ENCODE data around the gene THOP1. TPM values are rescaled to one million over a fixed set of nuclear protein-coding genes. Genes with fewer than 3 reads are reported as not detected.

THOP1 gene
- total and polyA plus RNA-seq, 7 donors, result 46.0 to 92.2 (median 59.0) TPM

DNA sequence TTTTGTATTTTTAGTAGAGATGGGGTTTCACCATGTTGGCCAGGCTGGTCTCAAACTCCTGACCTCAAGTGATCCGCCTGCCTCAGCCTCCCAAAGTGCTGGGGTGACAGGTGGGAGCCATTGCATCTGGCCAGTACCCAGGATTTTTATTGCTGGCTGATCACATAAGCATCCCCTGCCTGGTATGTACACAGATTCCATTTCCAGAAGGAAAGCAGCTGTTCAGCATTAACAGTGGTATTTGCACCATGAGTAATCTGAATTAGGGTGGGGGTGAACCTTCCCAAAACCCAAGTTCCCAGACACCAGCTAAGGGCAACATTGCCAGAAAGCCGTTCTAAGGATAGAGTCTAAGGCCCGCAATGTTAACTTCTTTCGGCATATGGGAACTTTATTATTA lies 63.3 kb downstream of the THOP1 start:
- H3K4me3 ChIP-seq, result no peak overlapping the region
- peak; percentile 37 to 77 (median 54) for ATAC-seq
- TF ChIP-seq, protein P1, sequence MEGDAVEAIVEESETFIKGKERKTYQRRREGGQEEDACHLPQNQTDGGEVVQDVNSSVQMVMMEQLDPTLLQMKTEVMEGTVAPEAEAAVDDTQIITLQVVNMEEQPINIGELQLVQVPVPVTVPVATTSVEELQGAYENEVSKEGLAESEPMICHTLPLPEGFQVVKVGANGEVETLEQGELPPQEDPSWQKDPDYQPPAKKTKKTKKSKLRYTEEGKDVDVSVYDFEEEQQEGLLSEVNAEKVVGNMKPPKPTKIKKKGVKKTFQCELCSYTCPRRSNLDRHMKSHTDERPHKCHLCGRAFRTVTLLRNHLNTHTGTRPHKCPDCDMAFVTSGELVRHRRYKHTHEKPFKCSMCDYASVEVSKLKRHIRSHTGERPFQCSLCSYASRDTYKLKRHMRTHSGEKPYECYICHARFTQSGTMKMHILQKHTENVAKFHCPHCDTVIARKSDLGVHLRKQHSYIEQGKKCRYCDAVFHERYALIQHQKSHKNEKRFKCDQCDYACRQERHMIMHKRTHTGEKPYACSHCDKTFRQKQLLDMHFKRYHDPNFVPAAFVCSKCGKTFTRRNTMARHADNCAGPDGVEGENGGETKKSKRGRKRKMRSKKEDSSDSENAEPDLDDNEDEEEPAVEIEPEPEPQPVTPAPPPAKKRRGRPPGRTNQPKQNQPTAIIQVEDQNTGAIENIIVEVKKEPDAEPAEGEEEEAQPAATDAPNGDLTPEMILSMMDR (IDR thresholded peaks at IDR 0.05), result no peak
- H3K4me1 ChIP-seq, result peaks cover 11% of the 10 kb centered on the region
- peaks cover 45% of the 10 kb centered on the region for H3K9me3 ChIP-seq
- no peak for DNase-seq
- H3K27ac ChIP-seq, result peak overlapping the region; percentile 48
- H3K27me3 ChIP-seq (ENCODE audit: insufficient read depth in 3 of 3, low read length in 2 of 3), result peaks cover 0 to 2% (median 0%) of the 10 kb centered on the region in 3 donors
- H3K36me3 ChIP-seq (ENCODE audit: insufficient read depth in 1 of 2, low read depth in 1 of 2), result peaks cover 21 to 35% of the 10 kb centered on the region in 2 donors
- intact Hi-C loops (cut with DNase I), result loop anchor here in 1 of 2 donors (10.0 kb wide), 1 partner anchor 96 kb away; the partner anchor contains the start of gene ZNF77
- WGBS, 3 donors, result 25 to 45% (median 26%) methylated on average over 4 of the region's 4 CpGs

DNA sequence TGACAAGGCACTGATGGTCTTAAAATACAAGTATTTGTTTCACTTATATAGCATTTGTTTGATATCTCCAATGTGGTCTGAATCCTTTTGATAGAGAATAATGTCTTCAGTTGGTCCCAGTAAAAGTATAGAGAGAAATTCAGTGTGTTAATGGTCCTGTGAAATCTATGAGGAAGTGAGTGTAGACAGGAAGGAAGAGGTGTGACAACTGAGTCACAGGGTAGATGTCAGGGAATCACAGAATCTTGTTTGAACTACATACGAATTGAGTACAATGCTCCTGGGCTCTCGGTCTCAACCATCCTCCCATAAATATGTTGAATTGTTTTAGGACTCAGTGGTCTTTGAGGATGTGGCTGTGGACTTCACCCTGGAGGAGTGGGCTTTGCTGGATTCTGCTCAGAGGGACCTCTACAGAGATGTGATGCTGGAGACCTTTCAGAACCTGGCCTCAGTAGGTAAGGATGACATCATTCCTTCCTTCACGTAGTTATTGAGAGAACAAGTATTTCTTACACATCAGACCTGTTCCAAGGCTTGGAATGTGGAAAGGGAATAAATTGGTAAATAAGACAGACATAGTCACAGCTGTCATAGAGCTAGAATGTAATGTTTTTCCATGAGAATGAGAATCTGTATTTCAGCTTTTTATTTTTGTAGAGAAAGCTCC lies 65.1 kb downstream of the THOP1 start:
- no peak overlapping the region for H3K27ac ChIP-seq
- H3K4me3 ChIP-seq, result no peak overlapping the region
- peaks cover 0 to 2% (median 0%) of the 10 kb centered on the region in 3 donors for H3K27me3 ChIP-seq (ENCODE audit: insufficient read depth in 3 of 3, low read length in 2 of 3)
- peaks cover 9% of the 10 kb centered on the region for H3K4me1 ChIP-seq
- H3K36me3 ChIP-seq (ENCODE audit: insufficient read depth in 1 of 2, low read depth in 1 of 2), result peaks cover 23 to 43% of the 10 kb centered on the region in 2 donors
- 72 to 78% (median 73%) methylated on average over 3 of the region's 3 CpGs for WGBS, 3 donors
- ATAC-seq (no peak), DNase-seq (no peak)
- intact Hi-C loops (cut with DNase I), result no loop called here
- TF ChIP-seq, protein P1 (IDR thresholded peaks at IDR 0.05), result no peak
- peaks cover 63% of the 10 kb centered on the region for H3K9me3 ChIP-seq

DNA sequence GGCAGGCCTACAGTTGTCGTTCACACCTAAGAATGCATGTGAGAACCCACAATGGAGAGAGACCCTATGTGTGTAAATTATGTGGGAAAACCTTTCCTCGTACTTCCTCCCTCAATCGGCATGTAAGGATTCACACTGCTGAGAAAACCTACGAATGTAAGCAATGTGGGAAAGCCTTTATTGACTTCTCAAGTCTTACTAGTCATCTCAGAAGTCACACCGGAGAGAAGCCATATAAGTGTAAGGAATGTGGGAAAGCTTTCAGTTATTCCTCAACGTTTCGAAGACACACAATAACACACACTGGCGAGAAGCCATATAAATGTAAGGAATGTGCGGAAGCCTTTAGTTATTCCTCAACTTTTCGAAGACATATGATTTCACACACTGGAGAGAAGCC lies 67.3 kb downstream of the THOP1 start:
- Histone ChIP-seq H3K4me3 (no peak overlapping the region), H3K36me3 (ENCODE audit: insufficient read depth in 1 of 2, low read depth in 1 of 2) (peaks cover 23 to 43% of the 10 kb centered on the region in 2 donors), H3K27ac (no peak overlapping the region), H3K4me1 (no peaks in the 10 kb centered on the region), H3K27me3 (ENCODE audit: insufficient read depth in 3 of 3, low read length in 2 of 3) (peaks cover 0 to 2% (median 0%) of the 10 kb centered on the region in 3 donors), H3K9me3 (peaks cover 84% of the 10 kb centered on the region)
- TF ChIP-seq, protein P1 (IDR thresholded peaks at IDR 0.05), result no peak
- intact Hi-C loops (cut with DNase I), result no loop called here
- ATAC-seq (no peak), DNase-seq (no peak)
- WGBS, 3 donors, result 93 to 95% (median 94%) methylated on average over 10 of the region's 10 CpGs

DNA sequence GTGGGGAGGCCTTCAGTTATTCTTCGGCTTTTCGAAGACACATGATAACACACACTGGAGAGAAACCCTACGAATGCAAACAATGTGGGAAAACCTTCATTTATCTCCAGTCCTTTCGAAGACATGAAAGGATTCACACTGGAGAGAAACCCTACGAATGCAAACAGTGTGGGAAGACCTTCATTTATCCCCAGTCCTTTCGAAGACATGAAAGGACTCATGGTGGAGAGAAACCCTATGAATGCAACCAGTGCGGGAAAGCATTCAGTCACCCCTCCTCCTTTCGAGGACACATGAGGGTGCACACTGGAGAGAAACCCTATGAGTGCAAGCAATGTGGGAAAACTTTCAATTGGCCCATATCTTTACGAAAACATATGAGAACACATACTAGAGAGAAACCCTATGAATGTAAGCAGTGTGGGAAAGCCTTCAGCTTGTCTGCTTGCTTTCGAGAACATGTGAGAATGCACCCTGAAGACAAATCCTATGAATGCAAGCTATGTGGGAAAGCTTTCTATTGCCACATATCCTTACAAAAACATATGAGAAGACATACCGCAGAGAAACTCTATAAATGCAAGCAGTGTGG lies 67.8 kb downstream of the THOP1 start:
- H3K4me1 ChIP-seq, result no peaks in the 10 kb centered on the region
- intact Hi-C loops (cut with DNase I), result no loop called here
- no peak overlapping the region for H3K27ac ChIP-seq
- no peak for ATAC-seq
- H3K4me3 ChIP-seq, result no peak overlapping the region
- peaks cover 23 to 43% of the 10 kb centered on the region in 2 donors for H3K36me3 ChIP-seq (ENCODE audit: insufficient read depth in 1 of 2, low read depth in 1 of 2)
- 96 to 98% (median 98%) methylated on average over 11 of the region's 11 CpGs for WGBS, 3 donors
- H3K9me3 ChIP-seq, result peaks cover 89% of the 10 kb centered on the region
- no peak for DNase-seq
- TF ChIP-seq, protein P1 (IDR thresholded peaks at IDR 0.05), result no peak
- H3K27me3 ChIP-seq (ENCODE audit: insufficient read depth in 3 of 3, low read length in 2 of 3), result peaks cover 0 to 2% (median 0%) of the 10 kb centered on the region in 3 donors
